HG03095 (cell line): ENCODE results near the gene ETNK1.

Experiments
- ATAC-seq: cut with Tn5 transposase; IDR thresholded peaks from one replicate; pipeline ENCODE4 v1.9.1; 2021; ENCODE audit warnings: moderate library complexity; ENCODE audit not compliant: unreplicated experiment

Gene ETNK1

GRCh38 chr12:22731236-22731635 is 106.3 kb downstream of the ETNK1 start:
- ATAC-seq, result no peak

GRCh38 chr12:22733756-22734155 is 108.8 kb downstream of the ETNK1 start:
- ATAC-seq, result no peak

- ATAC-seq, result no peak
Observed at GRCh38 chr12:22738945-22739344, 114.0 kb downstream of the ETNK1 start.
